Mammary epithelial cell (primary cell): ENCODE results near the gene SYNDIG1.

Experiments
- EZH2 ChIP-seq: IDR thresholded peaks from 2 replicates; pipeline ENCODE4 v1.6.1; 2012; ENCODE audit warnings: low read length, inconsistent platforms, borderline replicate concordance
- TF ChIP-seq, protein P1 (sequence below), 2 donors: IDR thresholded peaks in 1 of 2; conservative IDR thresholded peaks in 1 of 2; 2 replicates each; pipeline ENCODE4 v1.5.1; 2011 to 2012; ENCODE audit warnings: inconsistent platforms in 2 of 2, low read length in 2 of 2, mild to moderate bottlenecking in 2 of 2, control low read depth in 1 of 2, low read depth in 1 of 2; ENCODE audit not compliant: insufficient read depth in 1 of 2; ENCODE audit errors: extremely low read depth in 1 of 2

DNA sequence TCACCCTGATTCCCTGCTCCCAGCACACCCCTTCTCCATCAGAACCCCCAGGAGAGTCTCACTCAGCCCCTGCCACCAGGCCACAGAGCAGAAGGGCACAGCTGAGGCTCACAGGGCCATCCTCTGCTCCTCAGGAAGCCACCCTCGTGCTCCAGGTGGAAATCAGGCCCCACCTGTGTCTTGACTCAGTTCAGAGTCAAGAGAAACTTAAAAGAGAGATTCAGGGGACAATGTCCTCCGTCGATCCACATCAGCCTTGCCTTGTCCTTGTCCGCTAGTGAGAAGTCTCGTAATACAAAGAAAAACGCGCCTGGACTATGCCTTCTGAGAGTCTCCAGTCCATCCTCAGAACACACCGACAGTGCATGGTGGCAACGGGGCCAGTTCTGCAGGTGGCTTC, 114.6 kb downstream of the SYNDIG1 start:
- TF ChIP-seq, protein P1, sequence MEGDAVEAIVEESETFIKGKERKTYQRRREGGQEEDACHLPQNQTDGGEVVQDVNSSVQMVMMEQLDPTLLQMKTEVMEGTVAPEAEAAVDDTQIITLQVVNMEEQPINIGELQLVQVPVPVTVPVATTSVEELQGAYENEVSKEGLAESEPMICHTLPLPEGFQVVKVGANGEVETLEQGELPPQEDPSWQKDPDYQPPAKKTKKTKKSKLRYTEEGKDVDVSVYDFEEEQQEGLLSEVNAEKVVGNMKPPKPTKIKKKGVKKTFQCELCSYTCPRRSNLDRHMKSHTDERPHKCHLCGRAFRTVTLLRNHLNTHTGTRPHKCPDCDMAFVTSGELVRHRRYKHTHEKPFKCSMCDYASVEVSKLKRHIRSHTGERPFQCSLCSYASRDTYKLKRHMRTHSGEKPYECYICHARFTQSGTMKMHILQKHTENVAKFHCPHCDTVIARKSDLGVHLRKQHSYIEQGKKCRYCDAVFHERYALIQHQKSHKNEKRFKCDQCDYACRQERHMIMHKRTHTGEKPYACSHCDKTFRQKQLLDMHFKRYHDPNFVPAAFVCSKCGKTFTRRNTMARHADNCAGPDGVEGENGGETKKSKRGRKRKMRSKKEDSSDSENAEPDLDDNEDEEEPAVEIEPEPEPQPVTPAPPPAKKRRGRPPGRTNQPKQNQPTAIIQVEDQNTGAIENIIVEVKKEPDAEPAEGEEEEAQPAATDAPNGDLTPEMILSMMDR (conservative IDR thresholded peaks at IDR 0.05 in 1 of 2, IDR thresholded peaks at IDR 0.05 in 1 of 2; ENCODE audit: extremely low read depth in 1 of 2, insufficient read depth in 1 of 2, low read depth in 1 of 2, low read length in 2 of 2), result no peak
- TF ChIP-seq EZH2, result no peak
